Hepatocyte (in vitro differentiated cells): Measurements from ENCODE around the gene ANKRD17. TPM values are rescaled to one million over a fixed set of nuclear protein-coding genes. Genes with fewer than 3 reads are reported as not detected.

Experiments used
- DNase-seq: peaks from one replicate; pipeline ENCODE4 v3.0.0-alpha.2; 2016; ENCODE audit warnings: low spot score
- H2AFZ ChIP-seq: fragments of 200-600 bp; sonication (generic); 2 replicates; pipeline ENCODE4 v1.6.0; 2016; ENCODE audit warnings: antibody characterized with exemption, mild to moderate bottlenecking
- H3K27ac ChIP-seq: fragments of 200-600 bp; sonication (generic); 2 replicates; pipeline ENCODE4 v1.5.1; 2016; ENCODE audit warnings: mild to moderate bottlenecking
- H3K27me3 ChIP-seq: fragments of 200-600 bp; sonication (generic); 2 replicates; pipeline ENCODE4 v1.6.1; 2016
- H3K36me3 ChIP-seq: fragments of 200-600 bp; sonication (generic); replicated peaks from 2 replicates; pipeline ENCODE4 v1.5.1; 2016; ENCODE audit warnings: low read depth; ENCODE audit not compliant: insufficient read depth
- H3K4me1 ChIP-seq: fragments of 200-600 bp; sonication (generic); 2 replicates; pipeline ENCODE4 v1.5.1; 2016; ENCODE audit warnings: mild to moderate bottlenecking, moderate library complexity; ENCODE audit not compliant: insufficient read depth
- H3K4me2 ChIP-seq: fragments of 200-600 bp; sonication (generic); 2 replicates; pipeline ENCODE4 v1.6.0; 2016
- H3K4me3 ChIP-seq: fragments of 200-600 bp; sonication (generic); 2 replicates; pipeline ENCODE4 v1.5.1; 2016; ENCODE audit warnings: mild to moderate bottlenecking
- H3K79me2 ChIP-seq: fragments of 200-600 bp; sonication (generic); 2 replicates; pipeline ENCODE4 v1.6.0; 2017; ENCODE audit warnings: mild to moderate bottlenecking
- H3K9me2 ChIP-seq: fragments of 200-600 bp; sonication (generic); replicated peaks from 2 replicates; pipeline ENCODE4 v1.6.0; 2017; ENCODE audit warnings: mild to moderate bottlenecking; ENCODE audit not compliant: insufficient read depth
- H3K9me3 ChIP-seq: fragments of 200-600 bp; sonication (generic); 2 replicates; pipeline ENCODE4 v1.5.1; 2016; ENCODE audit warnings: low read depth, mild to moderate bottlenecking
- H4K20me1 ChIP-seq: fragments of 200-600 bp; sonication (generic); 2 replicates; pipeline ENCODE4 v1.6.0; 2016; ENCODE audit warnings: mild to moderate bottlenecking; ENCODE audit not compliant: insufficient read depth, poor library complexity, severe bottlenecking
- CTCF ChIP-seq: fragments of 200-600 bp; sonication (generic); IDR thresholded peaks from 2 replicates; pipeline ENCODE4 v1.5.1; 2016; ENCODE audit warnings: antibody characterized with exemption, mild to moderate bottlenecking; ENCODE audit not compliant: poor library complexity
- EZH2 ChIP-seq: fragments of 200-600 bp; sonication (generic); IDR thresholded peaks from 2 replicates; pipeline ENCODE4 v1.6.1; 2016; ENCODE audit warnings: antibody characterized with exemption, mild to moderate bottlenecking, borderline replicate concordance
- EZH2phosphoT487 ChIP-seq: fragments of 200-600 bp; sonication (generic); IDR thresholded peaks from one replicate; pipeline ENCODE4 v1.6.1; 2018; ENCODE audit warnings: antibody characterized with exemption, mild to moderate bottlenecking, low read depth, moderate library complexity; ENCODE audit not compliant: unreplicated experiment, severe bottlenecking
- WGBS: methylation state at CpG from one replicate; pipeline ENCODE4 v1.1.6; 2016; ENCODE audit warnings: low lambda C conversion rate; ENCODE audit errors: missing lambda C conversion rate; 5-methylcytosine and 5-hydroxymethylcytosine counted together
- polyA plus RNA-seq: library from polyadenylated mRNA; unstranded; fragments of >200 nt; fragmentation: Nextera tagmentation; extraction: Ambion mirVana; gene quantifications from 2 replicates; pipeline ENCODE4 v1.2.1, GENCODE V29; 2016
- total RNA-seq: library from RNA; depleted of rRNA; stranded (reverse); fragments of >200 nt; gene quantifications from 2 replicates; pipeline ENCODE4 v1.2.3, GENCODE V29; 2014

The ANKRD17 gene
- total and polyA plus RNA-seq, 2 experiments from 2014 or later = 31.8 to 55.8 TPM

GRCh38 chr4:73197220-73197619, 61.4 kb downstream of the ANKRD17 start:
- H3K27ac ChIP-seq = no peak overlapping the region
- no peaks in the 10 kb centered on the region for H3K36me3 ChIP-seq
- DNase-seq = no peak
- H3K27me3 ChIP-seq = no peaks in the 10 kb centered on the region
- H3K79me2 ChIP-seq = peaks cover 99% of the 10 kb centered on the region
- no peaks in the 10 kb centered on the region for H3K9me3 ChIP-seq
- peaks cover 56% of the 10 kb centered on the region for H4K20me1 ChIP-seq
- no peaks in the 10 kb centered on the region for H3K4me1 ChIP-seq
- no peak for TF ChIP-seq CTCF
- H3K4me3 ChIP-seq = no peak overlapping the region
- WGBS = 93% methylated on average over 1 of the region's 1 CpG
- H3K9me2 ChIP-seq = no peaks in the 10 kb centered on the region
- H2AFZ ChIP-seq = no peak overlapping the region
- H3K4me2 ChIP-seq = no peak overlapping the region

GRCh38 chr4:73194064-73194463, 64.5 kb downstream of the ANKRD17 start:
- WGBS = 86% methylated on average over 2 of the region's 2 CpGs
- H3K79me2 ChIP-seq = peaks cover 99% of the 10 kb centered on the region
- H4K20me1 ChIP-seq = peaks cover 40% of the 10 kb centered on the region
- no peaks in the 10 kb centered on the region for H3K36me3 ChIP-seq
- H3K27me3 ChIP-seq = no peaks in the 10 kb centered on the region
- H3K4me1 ChIP-seq = no peaks in the 10 kb centered on the region
- TF ChIP-seq CTCF (no peak), EZH2 (no peak)
- no peaks in the 10 kb centered on the region for H3K9me3 ChIP-seq
- no peak overlapping the region for H3K27ac ChIP-seq
- H3K9me2 ChIP-seq = no peaks in the 10 kb centered on the region
- DNase-seq = no peak
- no peak overlapping the region for H3K4me3 ChIP-seq
- no peak overlapping the region for H3K4me2 ChIP-seq
- no peak overlapping the region for H2AFZ ChIP-seq

GRCh38 chr4:73193659-73194058, 64.9 kb downstream of the ANKRD17 start:
- Histone ChIP-seq H3K4me3 (no peak overlapping the region), H3K4me2 (no peak overlapping the region), H3K27me3 (no peaks in the 10 kb centered on the region), H2AFZ (no peak overlapping the region), H3K9me3 (no peaks in the 10 kb centered on the region), H4K20me1 (peaks cover 40% of the 10 kb centered on the region), H3K9me2 (no peaks in the 10 kb centered on the region), H3K4me1 (no peaks in the 10 kb centered on the region), H3K36me3 (no peaks in the 10 kb centered on the region), H3K27ac (no peak overlapping the region), H3K79me2 (peaks cover 99% of the 10 kb centered on the region)
- DNase-seq = no peak
- WGBS = 91% methylated on average over 4 of the region's 4 CpGs
- no peak for TF ChIP-seq EZH2
- TF ChIP-seq CTCF = no peak
- no peak for TF ChIP-seq EZH2phosphoT487

- TF ChIP-seq EZH2phosphoT487 (no peak), CTCF (no peak), EZH2 (no peak)
- H3K27me3 ChIP-seq = no peaks in the 10 kb centered on the region
- H3K9me2 ChIP-seq = no peaks in the 10 kb centered on the region
- no peak overlapping the region for H3K4me3 ChIP-seq
- WGBS = 87% methylated on average over 2 of the region's 2 CpGs
- peaks cover 42% of the 10 kb centered on the region for H4K20me1 ChIP-seq
- H3K36me3 ChIP-seq = no peaks in the 10 kb centered on the region
- H3K79me2 ChIP-seq = peaks cover 99% of the 10 kb centered on the region
- H2AFZ ChIP-seq = no peak overlapping the region
- H3K4me2 ChIP-seq = no peak overlapping the region
- no peak overlapping the region for H3K27ac ChIP-seq
- no peaks in the 10 kb centered on the region for H3K4me1 ChIP-seq
- no peak for DNase-seq
- no peaks in the 10 kb centered on the region for H3K9me3 ChIP-seq
Observed at GRCh38 chr4:73193155-73193554, 65.4 kb downstream of the ANKRD17 start.
